Activated T-cell treated with anti-CD3 and anti-CD28 coated beads, Interleukin-2, amount 50 U/mL, for 4 hours (primary cell): ENCODE measurements around the gene NDUFB10. TPM values are rescaled to one million over a fixed set of nuclear protein-coding genes. Genes with fewer than 3 reads are reported as not detected.
A peak's percentile ranks its signal among the peaks of the same experiment; 100 is the strongest.

Experiments used
- ATAC-seq, 2 donors: fragments of 200-7000 bp; cut with Tn5 transposase; one replicate each; pipeline ENCODE4 v1.10.0; 2021
- DNase-seq: peaks from one replicate; pipeline ENCODE4 v3.0.0-alpha.2; 2020
- H3K27me3 Mint-ChIP-seq: one replicate; pipeline ENCODE4 v1.8.0; 2021; ENCODE audit warnings: low read depth, mixed read lengths
- H3K36me3 Mint-ChIP-seq: one replicate; pipeline ENCODE4 v1.8.0; 2022; ENCODE audit warnings: mixed read lengths; ENCODE audit not compliant: insufficient read depth
- H3K4me1 Mint-ChIP-seq: one replicate; pipeline ENCODE4 v1.8.0; 2021; ENCODE audit warnings: low read depth, mixed read lengths
- H3K4me3 Mint-ChIP-seq: one replicate; pipeline ENCODE4 v1.8.0; 2021; ENCODE audit warnings: mild to moderate bottlenecking, moderate library complexity, mixed read lengths
- H3K9me3 Mint-ChIP-seq: one replicate; pipeline ENCODE4 v1.8.0; 2021; ENCODE audit warnings: mixed read lengths
- total RNA-seq, 3 donors: library from RNA; stranded (reverse); gene quantifications; one replicate each; pipeline ENCODE4 v1.2.1, GENCODE V29; 2021

NDUFB10 gene
- total RNA-seq, 3 donors from 2014 or later, result 115 to 143 (median 117) TPM

GRCh38 chr16:1990351-1991134 is 31.2 kb downstream of the NDUFB10 start:
- no peak for DNase-seq
- Mint-ChIP-seq H3K36me3 (peaks cover 3% of the 10 kb centered on the region), H3K4me3 (peak overlapping the region; percentile 70), H3K27me3 (peaks cover 11% of the 10 kb centered on the region), H3K9me3 (no peaks in the 10 kb centered on the region), H3K4me1 (peaks cover 21% of the 10 kb centered on the region)
- ATAC-seq, result no peak

- Mint-ChIP-seq H3K36me3 (no peaks in the 10 kb centered on the region), H3K4me1 (peaks cover 23% of the 10 kb centered on the region), H3K9me3 (no peaks in the 10 kb centered on the region), H3K27me3 (peaks cover 11% of the 10 kb centered on the region), H3K4me3 (peak overlapping the region; percentile 70)
- ATAC-seq (peak; percentile 21 to 39), DNase-seq (peak; percentile 43)
Measured at GRCh38 chr16:1991135-1991551, 31.8 kb downstream of the NDUFB10 start.

GRCh38 chr16:1991588-1991947 is 32.2 kb downstream of the NDUFB10 start:
- peak overlapping the region; percentile 70 for H3K4me3 Mint-ChIP-seq
- H3K36me3 Mint-ChIP-seq, result no peaks in the 10 kb centered on the region
- no peak for ATAC-seq
- peaks cover 23% of the 10 kb centered on the region for H3K4me1 Mint-ChIP-seq
- peaks cover 11% of the 10 kb centered on the region for H3K27me3 Mint-ChIP-seq
- DNase-seq, result no peak
- no peaks in the 10 kb centered on the region for H3K9me3 Mint-ChIP-seq

- ATAC-seq, result peak; percentile 68 to 80
- peaks cover 11% of the 10 kb centered on the region for H3K27me3 Mint-ChIP-seq
- DNase-seq, result peak; percentile 99
- H3K4me3 Mint-ChIP-seq, result peak overlapping the region; percentile 70
- H3K36me3 Mint-ChIP-seq, result no peaks in the 10 kb centered on the region
- H3K4me1 Mint-ChIP-seq, result peaks cover 23% of the 10 kb centered on the region
- H3K9me3 Mint-ChIP-seq, result no peaks in the 10 kb centered on the region
Measured at GRCh38 chr16:1991948-1992703, 32.8 kb downstream of the NDUFB10 start.

- Mint-ChIP-seq H3K36me3 (no peaks in the 10 kb centered on the region), H3K4me3 (no peak overlapping the region), H3K4me1 (peaks cover 23% of the 10 kb centered on the region), H3K27me3 (peaks cover 11% of the 10 kb centered on the region), H3K9me3 (no peaks in the 10 kb centered on the region)
- no peak for DNase-seq
- ATAC-seq, result no peak
Measured at GRCh38 chr16:1992704-1993317, 33.5 kb downstream of the NDUFB10 start.

GRCh38 chr16:1993731-1994131 is 34.4 kb downstream of the NDUFB10 start:
- Mint-ChIP-seq H3K4me3 (no peak overlapping the region), H3K36me3 (peaks cover 2% of the 10 kb centered on the region)
- no peak for DNase-seq

GRCh38 chr16:1997494-1998359 is 38.4 kb downstream of the NDUFB10 start:
- H3K36me3 Mint-ChIP-seq, result peaks cover 9% of the 10 kb centered on the region
- H3K9me3 Mint-ChIP-seq, result no peaks in the 10 kb centered on the region
- peaks cover 10% of the 10 kb centered on the region for H3K4me1 Mint-ChIP-seq
- H3K27me3 Mint-ChIP-seq, result no peaks in the 10 kb centered on the region
- ATAC-seq (no peak), DNase-seq (no peak)
- no peak overlapping the region for H3K4me3 Mint-ChIP-seq

More at GRCh38 chr16:1993731-1994131, 34.4 kb downstream of the NDUFB10 start:
- ATAC-seq, result no peak
- no peaks in the 10 kb centered on the region for H3K9me3 Mint-ChIP-seq
- H3K4me1 Mint-ChIP-seq, result peaks cover 23% of the 10 kb centered on the region
- peaks cover 7% of the 10 kb centered on the region for H3K27me3 Mint-ChIP-seq

GRCh38 chr16:1998360-1998835 is 39.1 kb downstream of the NDUFB10 start:
- Mint-ChIP-seq H3K36me3 (peaks cover 9% of the 10 kb centered on the region), H3K27me3 (no peaks in the 10 kb centered on the region), H3K4me3 (no peak overlapping the region), H3K4me1 (peaks cover 9% of the 10 kb centered on the region), H3K9me3 (no peaks in the 10 kb centered on the region)
- no peak for DNase-seq
- no peak for ATAC-seq

GRCh38 chr16:1998852-1999801 is 39.8 kb downstream of the NDUFB10 start:
- ATAC-seq (no peak), DNase-seq (no peak)
- H3K4me1 Mint-ChIP-seq, result peaks cover 3% of the 10 kb centered on the region
- H3K4me3 Mint-ChIP-seq, result no peak overlapping the region
- H3K9me3 Mint-ChIP-seq, result no peaks in the 10 kb centered on the region
- peaks cover 9% of the 10 kb centered on the region for H3K36me3 Mint-ChIP-seq
- H3K27me3 Mint-ChIP-seq, result no peaks in the 10 kb centered on the region

- no peak for ATAC-seq
- H3K27me3 Mint-ChIP-seq, result no peaks in the 10 kb centered on the region
Measured at GRCh38 chr16:1999866-2000514, 40.7 kb downstream of the NDUFB10 start.

GRCh38 chr16:2001035-2001434 is 41.7 kb downstream of the NDUFB10 start:
- Mint-ChIP-seq H3K4me1 (peaks cover 6% of the 10 kb centered on the region), H3K9me3 (no peaks in the 10 kb centered on the region), H3K36me3 (peaks cover 10% of the 10 kb centered on the region), H3K27me3 (no peaks in the 10 kb centered on the region), H3K4me3 (no peak overlapping the region)
- DNase-seq, result no peak
- ATAC-seq, result no peak

More at GRCh38 chr16:1999866-2000514, 40.7 kb downstream of the NDUFB10 start:
- peaks cover 9% of the 10 kb centered on the region for H3K36me3 Mint-ChIP-seq
- no peaks in the 10 kb centered on the region for H3K9me3 Mint-ChIP-seq
- no peak for DNase-seq
- H3K4me3 Mint-ChIP-seq, result no peak overlapping the region
- peaks cover 4% of the 10 kb centered on the region for H3K4me1 Mint-ChIP-seq

- Mint-ChIP-seq H3K4me1 (peaks cover 9% of the 10 kb centered on the region), H3K27me3 (no peaks in the 10 kb centered on the region), H3K4me3 (no peak overlapping the region), H3K9me3 (no peaks in the 10 kb centered on the region), H3K36me3 (peaks cover 11% of the 10 kb centered on the region)
- no peak for DNase-seq
- ATAC-seq, result no peak
Measured at GRCh38 chr16:2001456-2002355, 42.4 kb downstream of the NDUFB10 start.
